ENCODE measurements around the gene MAST2.
"Not testable (repeated sequence)": the region's sequence is repeated elsewhere in the genome, so short reads cannot be mapped to it uniquely, and the experiment has no call there.

Gene MAST2

DNA sequence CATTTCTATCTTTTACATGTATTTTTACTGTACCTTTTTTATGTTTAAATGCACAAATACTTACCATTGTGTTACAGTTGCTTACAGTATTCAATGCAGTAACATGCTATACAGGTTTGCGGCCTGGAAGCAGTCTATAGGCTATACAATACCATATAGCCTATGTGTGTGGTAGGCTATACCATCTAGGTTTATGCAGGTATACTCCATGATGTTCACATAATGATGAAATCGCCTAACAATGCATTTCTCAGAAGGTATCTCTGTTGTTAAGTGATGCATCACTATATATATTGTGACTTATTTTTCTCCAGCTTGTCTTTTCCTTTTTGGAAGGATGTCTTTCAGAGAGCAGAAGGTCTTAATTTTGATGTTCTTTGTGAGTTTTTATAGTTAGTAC lies 103.5 kb downstream of the MAST2 start:
- no peak for DNase-seq

DNA sequence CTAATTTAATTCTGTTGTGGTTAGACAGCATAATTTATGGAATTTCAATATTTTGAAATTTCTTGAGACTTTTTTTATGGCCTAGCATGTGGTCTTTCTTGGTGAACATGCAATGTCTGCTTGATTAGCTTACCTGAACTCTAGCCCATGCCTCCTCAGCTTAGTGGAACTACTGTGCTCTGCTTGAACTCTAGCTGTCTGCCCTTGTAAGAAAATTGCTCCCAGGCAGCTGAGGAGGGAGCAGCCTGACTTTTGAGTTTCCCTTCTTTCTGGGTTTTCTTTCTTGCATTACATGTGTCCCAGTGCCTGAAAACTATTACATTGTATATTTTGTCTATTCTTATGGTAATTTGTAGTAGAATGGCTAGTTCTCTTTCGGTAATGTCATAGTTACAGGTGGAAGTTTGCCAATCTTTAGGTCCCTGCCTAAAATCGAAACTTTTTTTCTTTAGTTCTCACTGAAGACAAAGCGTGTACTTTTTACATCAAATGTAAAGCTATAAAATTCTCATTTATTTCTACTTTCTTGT lies 105.3 kb downstream of the MAST2 start:
- DNase-seq = no peak

DNA sequence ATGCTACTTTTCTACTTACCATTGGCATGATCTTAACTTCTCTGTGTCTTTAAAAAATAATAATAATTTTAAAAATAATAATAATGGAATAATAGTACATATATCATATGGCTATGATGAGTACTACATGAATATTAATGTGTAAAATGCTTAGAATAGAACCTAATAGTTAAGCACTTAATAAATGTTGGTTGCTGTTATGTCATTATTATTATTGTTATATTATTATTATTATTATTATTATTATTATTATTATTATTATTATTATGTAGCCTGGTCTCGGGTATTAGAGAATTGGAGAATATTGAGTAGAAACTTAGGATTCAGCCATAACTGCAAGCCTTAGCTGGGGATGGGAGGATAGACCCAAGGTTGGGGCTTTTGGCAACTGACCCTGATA lies 108.2 kb downstream of the MAST2 start:
- no peak for DNase-seq

DNA sequence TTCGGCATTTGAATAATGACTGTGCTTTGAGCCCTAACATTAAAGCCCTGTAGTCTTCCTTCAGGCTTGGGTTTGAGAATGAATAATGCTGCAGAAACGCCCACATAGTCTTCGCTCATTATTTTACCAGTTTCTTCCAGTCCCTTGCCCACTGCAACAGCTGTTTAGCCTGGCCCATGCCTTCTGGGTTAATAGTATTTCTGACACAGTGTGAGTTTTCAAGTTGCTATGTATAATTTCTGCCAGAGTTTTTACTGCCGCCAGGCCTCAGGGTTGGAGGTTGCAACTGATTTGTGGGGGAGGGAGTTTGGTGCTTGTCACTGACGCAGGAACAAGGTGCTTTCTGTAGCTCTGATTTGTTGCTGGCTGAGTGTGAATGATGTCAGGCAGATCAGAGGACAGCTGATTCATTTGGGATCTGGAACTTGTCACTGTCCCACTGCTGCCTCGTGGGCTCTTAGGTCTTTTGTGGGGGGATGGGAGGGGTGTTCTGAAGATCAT lies 109.8 kb downstream of the MAST2 start:
- no peak for DNase-seq

DNA sequence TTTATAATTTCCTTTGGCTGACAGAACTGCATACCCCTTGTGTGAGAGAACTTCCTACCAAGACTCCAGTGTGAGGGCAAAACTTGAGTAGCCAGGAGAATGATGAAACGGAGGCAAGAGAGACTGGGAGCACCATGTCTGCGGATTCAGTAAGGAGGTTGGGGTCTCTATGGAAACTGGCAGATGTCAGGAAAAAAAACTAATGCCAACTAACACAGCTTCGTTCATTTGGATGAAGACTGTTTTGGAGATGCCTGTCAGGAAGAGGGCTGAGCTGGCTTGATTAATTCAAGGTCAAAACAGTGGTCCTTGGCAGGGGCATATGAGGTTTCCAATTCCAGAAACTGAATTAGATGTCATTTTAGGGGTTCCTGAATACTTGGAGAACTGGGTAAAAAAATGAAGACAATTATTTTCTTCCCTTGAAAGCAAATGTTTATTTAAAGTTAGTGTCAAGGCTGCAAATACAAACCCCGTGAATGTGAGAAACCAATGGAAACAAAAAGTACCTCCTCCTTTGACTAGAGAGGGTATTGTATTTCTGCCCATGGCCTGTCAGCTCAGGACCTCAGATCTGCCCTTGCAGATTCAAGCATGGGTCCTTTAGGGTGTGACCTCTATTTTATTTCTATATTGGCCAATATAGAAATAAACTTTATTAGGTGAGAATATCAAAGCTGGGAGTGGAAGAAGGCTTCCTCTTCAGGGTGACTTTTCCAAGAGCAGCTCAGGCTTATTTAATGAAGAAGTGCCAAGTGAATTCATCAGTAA lies 110.5 kb downstream of the MAST2 start:
- DNase-seq = no peak

DNA sequence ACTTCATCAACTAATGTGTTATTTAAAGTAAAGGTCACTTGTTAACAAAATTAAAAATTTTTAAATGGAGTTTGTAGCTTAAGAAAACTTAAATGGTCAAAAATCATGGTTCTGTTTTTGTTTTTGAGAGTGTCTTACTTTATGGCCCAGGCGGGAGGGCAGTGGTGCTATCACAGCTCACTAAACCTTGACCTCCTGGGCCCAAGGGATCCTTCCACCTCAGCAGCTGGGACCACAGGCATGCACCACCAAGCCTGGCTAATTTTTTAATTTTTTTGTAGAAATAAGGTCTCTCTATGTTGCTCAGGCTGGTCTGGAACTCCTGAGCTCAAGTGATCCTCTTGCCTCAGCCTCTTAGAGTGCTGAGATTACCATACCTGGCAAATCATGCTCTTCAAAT lies 111.4 kb downstream of the MAST2 start:
- no peak for DNase-seq

- DNase-seq = no peak
These were observed 119.0 kb downstream of the MAST2 start for GRCh38 chr1:45922374-45922773.

DNA sequence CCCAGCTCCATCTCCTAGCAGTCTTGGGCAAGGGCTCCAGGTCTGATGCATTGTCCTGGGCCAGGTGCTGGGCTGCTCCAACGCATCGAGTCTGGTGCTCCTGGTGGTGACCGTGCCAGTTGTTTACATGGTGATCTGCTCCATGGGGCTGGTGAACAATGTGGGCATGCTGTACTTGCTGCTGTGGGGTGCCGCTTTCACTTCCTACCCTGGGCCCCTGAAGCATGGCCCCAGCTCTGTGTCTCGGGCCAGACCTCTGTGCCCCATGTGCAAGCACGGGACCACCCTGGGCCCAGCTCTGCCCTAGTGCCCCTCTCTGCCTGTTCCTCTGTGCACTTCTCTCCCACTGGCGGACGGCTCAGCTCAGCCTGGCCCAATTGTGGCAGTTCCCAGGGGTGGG lies 119.4 kb downstream of the MAST2 start:
- DNase-seq = no peak

- no peak for DNase-seq
These were observed 119.9 kb downstream of the MAST2 start for GRCh38 chr1:45923343-45923742.

- no peak for DNase-seq
These were observed 121.3 kb downstream of the MAST2 start for GRCh38 chr1:45924736-45925135.

DNA sequence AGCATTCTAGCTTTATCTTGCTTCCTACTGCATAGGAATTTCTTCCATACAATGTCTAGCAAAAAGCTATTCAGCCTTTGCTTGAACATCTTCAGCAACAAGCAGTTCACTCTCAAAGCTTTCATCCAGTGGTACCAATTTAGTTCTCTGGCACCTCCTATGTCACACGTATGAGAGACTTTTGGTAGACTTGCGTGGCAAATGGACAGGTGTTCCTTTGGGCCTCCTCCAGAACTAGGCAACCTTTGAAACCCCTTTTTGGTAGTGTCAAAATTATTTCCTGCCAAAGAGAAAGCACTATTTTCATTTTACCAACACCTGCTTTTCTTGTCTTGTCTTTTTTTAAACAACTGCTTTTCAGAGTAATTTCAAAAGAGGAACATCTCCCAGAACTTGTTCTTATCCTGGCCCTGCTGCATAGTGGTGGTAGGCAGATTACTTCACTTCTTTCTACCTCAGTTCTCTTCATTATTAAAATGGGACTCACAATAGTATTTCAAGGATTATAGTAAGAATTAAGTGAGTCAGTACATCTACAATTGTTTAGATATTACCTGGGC lies 122.4 kb downstream of the MAST2 start:
- DNase-seq = no peak

GRCh38 chr1:45926330-45926729 lies 122.9 kb downstream of the MAST2 start:
- DNase-seq = no peak

- not testable (repeated sequence) for DNase-seq
These were observed 124.0 kb downstream of the MAST2 start for GRCh38 chr1:45927231-45927915.

DNA sequence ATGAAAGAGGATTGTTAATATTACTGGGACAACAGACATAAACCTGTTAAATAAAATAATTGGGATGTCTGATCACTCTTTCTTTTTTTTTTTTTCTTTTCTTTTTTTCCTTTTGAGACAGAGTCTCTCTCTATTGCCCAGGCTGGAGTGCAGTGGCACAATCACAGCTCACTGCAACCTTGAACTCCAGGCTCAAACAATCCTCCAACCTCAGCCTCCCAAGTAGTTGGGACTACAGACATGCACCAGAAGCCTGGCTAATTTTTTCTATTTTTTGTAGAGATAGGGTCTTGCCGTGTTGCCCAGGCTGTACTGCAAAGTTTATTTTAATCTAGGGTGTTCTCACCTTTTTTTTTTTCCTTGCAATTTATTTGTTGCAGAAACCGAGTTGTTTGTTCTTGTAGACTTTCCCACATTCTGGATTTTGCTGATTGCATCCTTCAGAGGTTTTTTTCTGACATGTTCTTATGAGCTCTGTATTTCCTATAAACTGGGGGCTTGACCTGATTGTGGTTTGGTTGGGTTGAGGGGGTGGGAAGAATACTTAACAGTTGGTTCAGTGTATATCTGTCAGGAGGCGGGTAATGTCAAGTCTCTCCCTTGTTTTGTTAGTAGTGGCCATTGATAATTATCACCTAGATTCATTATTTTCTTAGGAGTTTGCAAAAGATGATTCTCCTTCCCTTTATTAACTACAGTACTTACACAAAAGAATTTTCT lies 125.2 kb downstream of the MAST2 start:
- no peak for DNase-seq

- no peak for DNase-seq
These were observed 125.9 kb downstream of the MAST2 start for GRCh38 chr1:45929257-45929687.

DNA sequence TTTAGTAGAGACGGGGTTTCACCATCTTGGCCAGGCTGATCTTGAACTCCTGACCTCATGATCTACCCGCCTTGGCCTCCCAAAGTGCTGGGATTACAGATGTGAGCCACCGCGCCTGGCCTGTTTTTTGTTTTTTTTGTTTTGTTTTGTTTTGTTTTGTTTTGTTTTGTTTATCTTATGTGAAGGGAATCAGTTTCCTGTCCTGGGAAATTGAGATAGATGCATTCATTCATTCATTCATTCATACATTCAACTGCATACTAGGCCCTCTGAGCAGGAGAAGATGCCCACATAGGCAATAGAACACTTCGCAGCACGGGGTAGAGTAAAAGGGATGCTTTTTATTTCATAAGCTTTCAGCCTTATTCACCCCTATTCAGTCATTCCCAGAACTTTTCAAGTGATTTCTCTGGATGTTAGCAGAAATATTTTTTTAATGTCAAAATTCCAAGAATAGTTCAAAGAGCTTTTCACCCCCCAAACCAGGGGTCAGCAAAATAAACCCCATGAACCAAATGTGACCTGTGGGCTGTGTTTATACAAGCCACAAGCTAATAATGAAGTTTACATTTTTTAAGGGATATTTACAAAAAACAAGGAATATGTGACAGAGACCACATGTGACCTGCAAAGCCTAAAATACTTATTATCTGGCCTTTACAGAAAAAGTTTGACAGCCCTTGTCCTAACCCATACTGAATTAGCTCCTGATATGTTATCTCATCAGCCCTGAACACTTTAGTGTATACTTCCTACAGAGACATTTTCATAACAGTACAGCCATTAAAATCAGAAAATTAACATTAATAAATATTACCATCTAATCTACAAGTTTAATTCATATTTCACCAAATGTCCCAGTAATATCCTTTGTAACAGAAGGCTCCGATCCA lies 127.1 kb downstream of the MAST2 start:
- DNase-seq = no peak

DNA sequence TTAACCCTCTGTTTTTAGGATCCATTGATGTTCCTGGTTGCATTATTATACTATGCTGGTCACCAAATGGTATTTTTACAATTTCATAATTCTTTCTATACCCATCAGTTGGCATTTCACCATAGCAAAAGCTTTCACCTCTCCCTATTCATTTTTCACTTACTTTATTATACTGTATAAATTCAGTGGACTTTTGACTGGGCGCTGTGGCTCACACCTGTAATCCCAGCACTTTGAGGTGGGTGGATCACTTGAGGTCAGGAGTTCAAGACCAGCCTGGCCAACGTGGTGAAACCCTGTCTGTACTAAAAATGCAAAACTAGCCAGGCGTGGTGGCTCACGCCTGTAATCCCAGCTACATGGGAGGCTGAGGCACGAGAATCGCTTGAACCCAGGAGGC lies 128.8 kb downstream of the MAST2 start:
- DNase-seq = not testable (repeated sequence)

DNA sequence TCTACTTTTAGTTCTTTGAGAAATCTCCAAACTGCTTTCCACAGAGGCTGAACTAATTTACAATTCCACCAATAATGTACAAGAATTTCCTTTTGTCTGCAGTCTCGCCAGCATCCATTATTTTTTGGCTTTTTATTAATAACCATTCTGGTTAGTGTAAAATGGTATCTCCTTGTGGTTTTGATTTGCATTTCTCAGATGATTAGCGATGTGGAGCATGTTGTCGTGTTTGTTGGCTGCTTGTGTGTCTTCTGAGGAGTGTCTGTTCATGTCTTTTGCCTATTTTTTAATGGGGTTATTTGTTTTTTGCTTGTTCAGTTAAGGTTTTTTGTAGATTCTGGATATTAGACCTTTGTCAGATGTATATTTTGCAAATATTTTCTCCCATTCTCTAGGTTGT lies 131.5 kb downstream of the MAST2 start:
- DNase-seq = no peak

DNA sequence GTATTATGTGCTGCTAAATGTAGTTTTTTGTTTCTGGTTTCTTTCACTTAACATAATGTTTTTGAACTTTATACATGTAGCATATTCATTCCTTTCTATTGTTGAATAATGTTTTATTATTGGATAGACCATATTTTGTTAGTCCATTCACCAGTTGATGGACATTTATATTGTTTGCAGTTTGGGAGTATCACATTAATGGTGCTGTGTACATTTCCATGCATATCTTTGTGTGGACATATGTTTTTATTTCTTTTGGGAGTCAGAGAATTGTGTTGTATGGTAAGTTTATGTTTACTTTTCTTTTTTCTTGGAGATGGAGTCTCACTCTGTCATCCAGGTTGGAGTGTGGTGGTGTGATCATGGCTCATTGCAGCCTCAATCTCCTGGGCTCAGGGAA lies 134.6 kb downstream of the MAST2 start:
- no peak for DNase-seq

- DNase-seq = no peak
These were observed 139.0 kb downstream of the MAST2 start for GRCh38 chr1:45942411-45942810.

DNA sequence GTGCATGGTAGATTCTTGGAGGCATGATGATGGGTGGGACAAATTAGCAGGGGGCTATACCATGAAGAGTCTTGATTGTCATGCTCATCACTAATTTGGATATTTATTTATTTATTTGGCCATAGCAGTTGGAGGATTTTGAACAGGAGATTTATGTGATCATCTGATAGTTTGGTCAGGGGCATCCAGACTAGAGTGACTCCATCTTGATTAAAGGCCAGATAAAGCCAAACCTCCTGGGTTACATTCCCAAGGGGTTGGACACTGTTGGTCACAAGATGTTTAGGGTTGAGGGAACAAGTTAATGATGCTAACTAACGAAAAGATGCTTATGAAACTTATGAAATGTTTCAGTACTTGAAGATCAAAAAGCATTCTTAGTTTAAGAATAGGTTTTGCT lies 139.8 kb downstream of the MAST2 start:
- DNase-seq = no peak

DNA sequence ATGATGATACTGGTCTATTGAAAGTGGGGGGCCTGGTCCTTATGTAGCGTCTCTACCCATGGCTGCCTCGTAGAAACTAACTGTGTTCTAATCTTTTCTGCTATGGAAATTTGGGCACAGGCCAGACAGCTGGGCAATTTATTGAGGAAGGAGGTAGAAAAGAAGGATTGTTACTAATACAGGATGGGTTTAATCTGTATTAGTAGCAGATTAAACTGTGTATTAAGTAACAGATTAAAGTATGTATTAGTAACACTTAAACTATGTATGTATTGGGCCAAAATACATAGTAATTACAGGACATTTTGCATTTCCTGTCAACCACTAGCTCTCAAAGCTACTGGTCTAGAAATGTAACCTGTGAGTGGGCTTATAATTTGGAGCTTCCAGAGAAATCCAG lies 142.0 kb downstream of the MAST2 start:
- DNase-seq = no peak

Measured in stimulated activated CD4-positive, alpha-beta T cell treated with anti-CD3 and anti-CD28 coated beads, Interleukin-12 subunit alpha, Interleukin-12 subunit beta, amount 100 ng/mL, for 4 hours (primary cell).